Left colon (tissue), 2 donors: ENCODE measurements around the gene HIGD1C. TPM values are rescaled to one million over a fixed set of nuclear protein-coding genes. Genes with fewer than 3 reads are reported as not detected.
"Not testable (repeated sequence)": the region's sequence is repeated elsewhere in the genome, so short reads cannot be mapped to it uniquely, and the experiment has no call there.

Experiments
- ATAC-seq: fragments of 200-7000 bp; cut with Tn5 transposase; one replicate; pipeline ENCODE4 v1.9.1; 2020; ENCODE audit warnings: mild to moderate bottlenecking, moderate library complexity
- DNase-seq, 2 donors: peaks; one replicate each; pipeline ENCODE4 v3.0.0-alpha.2; 2020
- intact Hi-C, 2 donors: fragments of 100-400 bp; cut with DNase I in 1 of 2; cut with micrococcal nuclease in 1 of 2; formaldehyde crosslinking; loops; one replicate each; pipeline versions ENCODE4 v1.11.2 to v1.14.0; 2022; cut with DNase I, micrococcal nuclease
- total RNA-seq, 2 donors: library from RNA; stranded (reverse); fragmentation: NEBNext Ultra II Directional; extraction: Animal tissue kit (Norgen Biotek cat#: 25700); gene quantifications; one replicate each; pipeline ENCODE4 v1.2.1, GENCODE V29; 2021
- donor health status: DM: no; HTN: no; CAD: no.
- donor health status: DM: yes; HTN: yes; CAD: no.

The HIGD1C gene
- total RNA-seq, 2 donors from 2014 or later: not detected

DNA sequence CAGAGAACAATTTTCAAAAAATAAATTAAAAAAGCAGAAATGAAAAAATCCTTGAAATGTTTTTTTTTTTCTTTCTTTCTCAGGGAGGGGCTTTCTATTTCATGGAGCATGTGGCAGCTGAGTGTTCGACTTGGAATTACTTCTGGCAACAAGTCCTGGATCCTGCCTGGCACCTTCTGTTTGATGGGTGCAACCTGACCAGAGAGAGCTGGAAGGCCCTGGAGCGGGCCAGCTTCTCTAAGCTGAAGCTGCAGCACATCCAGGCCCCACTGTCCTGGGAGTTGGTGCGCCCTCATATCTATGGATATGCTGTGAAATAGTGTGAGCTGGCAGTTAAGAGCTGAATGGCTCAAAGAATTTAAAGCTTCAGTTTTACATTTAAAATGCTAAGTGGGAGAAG is 22.5 kb upstream of the HIGD1C start:
- DNase-seq (no peak), ATAC-seq (no peak)
- intact Hi-C loops: loop anchor here in 1 of 2 donors (5.0 to 10.0 kb wide), 2 partner anchors 57 to 165 kb away; partner anchors contain the start of gene ATF1

GRCh38 chr12:50930477-50930876 is 21.9 kb upstream of the HIGD1C start:
- intact Hi-C loops, ATAC-seq, DNase-seq: not testable (repeated sequence)

DNA sequence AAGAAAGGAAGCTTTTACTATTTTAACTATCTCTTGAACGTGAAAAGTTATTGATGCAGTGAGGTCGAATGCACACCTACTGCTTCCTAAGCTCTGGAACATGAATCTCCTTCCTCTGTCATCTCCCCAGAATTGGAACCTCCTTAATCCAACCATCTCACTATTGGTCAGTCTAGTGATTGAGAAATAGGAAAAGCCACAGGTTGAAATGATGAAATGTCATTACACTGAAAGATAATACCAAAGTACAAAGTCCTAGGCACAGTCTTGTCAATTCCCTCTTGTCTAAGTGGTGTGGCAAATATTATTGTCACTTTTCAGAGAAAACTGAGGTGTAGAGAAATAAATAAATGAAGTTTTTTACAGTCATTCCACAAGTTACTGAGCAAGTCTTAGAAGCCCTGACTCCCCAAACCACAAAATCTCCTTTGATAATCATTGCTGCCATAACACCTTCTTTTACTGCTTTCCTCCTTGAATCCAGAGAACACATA is 19.5 kb upstream of the HIGD1C start:
- DNase-seq: no peak
- intact Hi-C loops: no loop called here
- peak; percentile 75 for ATAC-seq

- intact Hi-C loops: no loop called here
- ATAC-seq (no peak), DNase-seq (no peak)
Observed at GRCh38 chr12:50933459-50934124, 18.8 kb upstream of the HIGD1C start.

DNA sequence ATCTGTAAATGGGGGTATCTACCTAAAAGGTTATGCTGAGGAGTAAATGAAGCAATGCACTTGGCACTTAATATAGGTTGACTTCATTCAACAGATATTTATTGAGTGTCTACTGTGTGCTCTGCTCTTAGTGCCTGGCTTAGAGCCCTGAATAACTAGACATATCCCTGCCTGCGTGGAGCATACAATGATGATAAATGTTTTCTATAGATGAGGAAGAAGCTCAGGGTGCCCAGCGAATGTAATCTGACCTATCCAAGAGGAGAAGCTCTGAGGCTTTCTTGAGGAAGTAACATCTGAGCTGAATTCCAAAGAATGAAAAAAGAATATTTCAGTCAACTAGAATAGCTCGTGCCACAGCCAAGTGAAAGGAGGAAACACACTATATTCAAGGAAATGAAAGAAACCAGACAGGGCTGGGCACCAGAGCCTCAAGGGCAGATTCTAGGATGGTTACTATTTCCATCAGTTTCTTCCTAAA is 17.9 kb upstream of the HIGD1C start:
- intact Hi-C loops: no loop called here
- ATAC-seq (peak; percentile 64), DNase-seq (no peak)

GRCh38 chr12:50934981-50935807 is 17.1 kb upstream of the HIGD1C start:
- intact Hi-C loops: no loop called here
- ATAC-seq (peak; percentile 65), DNase-seq (no peak)

DNA sequence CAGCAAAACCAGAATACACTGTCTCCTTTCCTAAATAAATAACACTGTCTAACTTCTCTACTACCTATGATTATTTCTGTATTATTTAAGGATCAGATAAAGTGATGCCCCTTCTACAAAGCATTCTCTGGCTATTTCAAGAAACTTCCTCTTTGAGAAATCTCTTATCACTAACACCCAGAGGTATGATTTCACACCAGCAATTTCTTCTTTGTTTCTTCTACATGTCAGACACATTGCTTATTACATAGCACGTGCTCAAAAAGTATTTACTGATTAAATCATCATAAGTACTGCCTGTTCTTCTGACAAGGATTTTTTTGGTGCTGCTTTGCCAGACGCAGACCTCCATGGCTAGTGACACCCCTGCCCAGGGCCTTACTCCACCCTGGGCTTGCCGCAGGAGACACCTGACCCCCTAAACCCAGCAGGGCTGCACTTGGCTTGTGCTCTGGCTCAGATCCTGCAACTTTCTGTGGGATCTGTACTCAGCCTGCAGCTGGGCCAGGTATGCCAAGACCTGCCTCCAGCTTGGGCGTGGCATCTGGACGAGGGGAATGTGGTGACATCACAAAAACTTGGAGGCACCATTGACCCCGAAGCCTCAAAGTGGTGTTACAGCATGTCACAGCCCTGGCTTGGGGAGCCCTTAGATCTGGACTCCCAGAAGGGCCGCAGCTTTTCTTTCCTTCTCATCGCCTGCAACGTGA is 15.4 kb upstream of the HIGD1C start:
- no peak for ATAC-seq
- intact Hi-C loops: no loop called here
- DNase-seq: no peak

DNA sequence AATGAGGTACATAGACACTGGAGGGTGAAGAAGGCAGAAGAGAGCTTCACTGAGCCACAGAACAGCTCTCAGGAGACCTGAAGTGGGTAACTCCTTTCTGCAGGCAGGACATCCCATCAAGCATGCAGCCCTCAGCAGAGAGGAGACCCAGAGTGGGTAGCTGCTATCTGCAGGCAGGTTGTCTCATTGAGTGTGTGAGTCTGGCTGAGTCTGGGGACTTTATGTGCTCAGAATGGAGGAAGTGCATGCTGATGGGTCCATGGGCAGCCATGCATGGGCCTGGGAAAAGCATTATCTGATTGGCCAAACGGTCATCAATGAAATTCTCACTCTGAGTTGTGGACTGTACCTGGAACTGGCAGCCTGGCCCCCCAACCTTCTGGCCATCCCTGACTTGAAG is 14.7 kb upstream of the HIGD1C start:
- ATAC-seq (no peak), DNase-seq (no peak)
- intact Hi-C loops: no loop called here

DNA sequence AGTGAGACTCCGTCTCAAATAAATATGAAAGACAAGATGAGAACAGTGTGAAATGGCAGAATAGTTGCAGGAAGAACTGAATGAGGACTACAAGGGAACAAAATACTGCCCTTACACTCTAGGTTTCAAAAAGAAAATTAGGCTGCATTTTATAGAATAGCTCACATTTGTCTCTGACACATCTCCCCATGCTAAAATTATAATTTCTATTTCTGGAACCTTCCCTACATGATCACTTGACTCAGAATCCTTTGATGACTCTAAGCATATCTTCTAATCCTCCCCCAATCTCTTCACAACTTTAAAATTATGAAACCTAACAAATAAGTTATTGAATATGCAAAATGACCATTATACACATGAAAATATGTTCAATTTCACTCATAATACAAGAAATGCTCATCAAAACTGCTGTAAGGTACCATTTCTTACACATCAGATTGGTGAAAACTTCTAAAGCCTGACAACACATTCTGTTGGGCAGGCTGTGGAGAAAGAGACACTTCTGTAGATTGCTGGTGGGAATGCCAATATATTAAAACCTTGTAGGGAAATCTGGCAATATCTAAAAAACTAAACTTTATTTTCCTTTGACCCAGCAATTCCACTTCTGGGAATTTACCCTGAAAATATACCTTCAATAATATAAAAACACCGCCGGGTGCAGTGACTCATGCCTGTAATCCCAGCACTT is 4.3 kb upstream of the HIGD1C start:
- intact Hi-C loops: no loop called here
- ATAC-seq (no peak), DNase-seq (no peak)

DNA sequence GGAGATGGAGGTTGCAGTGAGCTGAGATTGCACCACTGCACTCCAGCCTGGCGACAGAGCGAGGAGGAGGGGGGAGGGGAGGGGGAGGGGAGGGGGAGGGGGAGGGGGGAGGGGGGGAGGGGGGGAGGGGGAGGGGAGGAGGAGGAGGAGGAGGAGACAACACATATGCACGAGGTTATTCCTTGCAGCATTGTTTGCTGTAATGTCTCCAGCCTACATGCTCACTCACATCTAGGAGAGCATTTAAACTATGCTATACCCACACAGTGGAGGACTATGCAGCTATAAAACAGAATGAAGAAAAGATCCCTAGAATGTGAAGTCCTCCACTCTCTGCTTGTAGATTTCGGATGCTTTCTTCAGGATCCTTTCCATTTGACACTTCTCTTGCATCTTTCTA is 3.5 kb upstream of the HIGD1C start:
- ATAC-seq (no peak), DNase-seq (no peak)
- intact Hi-C loops: no loop called here

DNA sequence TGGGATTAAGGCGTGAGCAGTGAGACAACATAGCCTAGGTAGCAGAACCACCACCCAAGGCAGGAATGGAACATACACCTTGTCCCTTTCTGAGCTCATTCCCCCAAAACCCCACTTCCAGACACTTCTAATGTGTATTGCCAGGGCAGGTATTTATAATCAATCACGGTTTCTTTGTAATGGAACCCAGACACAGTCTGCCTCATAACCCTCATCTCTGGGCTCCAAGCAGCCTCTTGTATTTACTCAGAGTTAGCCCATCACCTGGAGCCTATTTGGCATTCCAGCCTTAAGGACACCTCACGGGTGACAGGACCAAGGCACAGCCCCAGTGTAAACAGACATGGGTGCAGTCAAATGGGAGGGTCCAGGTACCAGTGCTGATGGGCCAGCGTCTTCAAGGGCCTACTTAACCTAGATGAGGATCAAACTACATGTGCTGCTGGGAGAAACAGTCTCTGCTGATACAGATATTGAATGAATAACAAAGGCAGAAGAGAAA is 2.5 kb upstream of the HIGD1C start:
- intact Hi-C loops: no loop called here
- DNase-seq: no peak
- ATAC-seq: no peak

- intact Hi-C loops: no loop called here
- DNase-seq (no peak), ATAC-seq (no peak)
Observed at GRCh38 chr12:50951112-50951511, 1.2 kb upstream of the HIGD1C start.

DNA sequence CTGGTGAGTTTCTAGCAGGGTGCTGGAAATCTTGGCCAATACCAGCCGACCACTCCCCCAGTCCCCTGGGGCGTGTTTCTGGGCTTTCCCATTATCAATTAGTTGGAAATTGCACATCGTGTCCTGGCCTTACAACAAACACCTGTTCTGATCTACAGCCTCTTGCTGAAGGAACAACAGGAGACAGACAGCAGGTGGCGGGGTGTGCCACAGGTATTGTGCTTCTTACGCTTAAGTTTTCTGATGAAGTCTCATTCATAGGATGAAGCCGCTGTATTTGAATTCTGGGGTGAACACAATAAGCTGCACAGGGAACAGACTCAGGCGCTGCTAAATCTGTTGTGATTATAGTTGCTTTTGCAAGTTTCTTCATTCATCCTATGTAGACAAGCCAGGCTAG is 703 bp downstream of the HIGD1C start:
- intact Hi-C loops: no loop called here
- ATAC-seq (no peak), DNase-seq (no peak)

DNA sequence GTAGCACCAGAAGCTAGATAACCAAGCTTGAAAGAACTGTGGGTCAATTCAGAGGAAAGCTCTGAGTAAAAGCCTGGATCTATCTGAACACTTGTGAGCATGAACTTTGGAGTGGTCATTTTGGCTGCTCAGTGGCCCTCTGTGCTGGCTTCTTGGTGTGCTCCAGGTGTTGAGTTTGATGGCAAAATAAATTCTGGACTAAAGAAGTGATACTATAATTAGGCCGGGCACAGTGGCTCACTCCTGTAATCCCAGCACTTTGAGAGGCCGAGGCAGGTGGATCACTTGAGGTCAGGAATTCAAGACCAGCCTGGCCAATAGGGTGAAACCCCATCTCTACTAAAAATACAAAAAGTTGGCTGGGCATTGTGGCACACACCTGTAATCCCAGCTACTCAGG is 2.4 kb downstream of the HIGD1C start:
- not testable (repeated sequence) for DNase-seq, ATAC-seq

DNA sequence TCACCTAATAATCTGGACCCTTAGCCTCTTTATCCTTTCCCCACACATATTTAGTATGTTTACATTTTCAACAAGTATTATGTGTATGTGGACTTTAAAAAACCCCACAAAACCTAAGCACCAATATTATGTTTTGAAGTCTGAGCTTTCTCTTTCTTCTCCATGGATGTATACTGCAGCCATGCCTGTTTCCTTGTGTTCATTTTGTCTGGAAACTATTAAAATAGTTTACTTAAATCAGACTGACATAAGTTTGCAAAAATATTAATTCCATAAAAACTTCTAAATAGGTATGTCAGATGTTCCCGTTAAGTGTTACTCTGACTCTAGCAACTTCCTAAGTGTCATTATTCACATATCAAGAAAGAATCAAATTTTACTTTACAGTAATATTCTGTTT is 2.9 kb downstream of the HIGD1C start:
- intact Hi-C loops: no loop called here
- DNase-seq: no peak
- ATAC-seq: no peak

More for the DNA sequence above, 2.4 kb downstream of the HIGD1C start:
- intact Hi-C loops: not testable (repeated sequence)

DNA sequence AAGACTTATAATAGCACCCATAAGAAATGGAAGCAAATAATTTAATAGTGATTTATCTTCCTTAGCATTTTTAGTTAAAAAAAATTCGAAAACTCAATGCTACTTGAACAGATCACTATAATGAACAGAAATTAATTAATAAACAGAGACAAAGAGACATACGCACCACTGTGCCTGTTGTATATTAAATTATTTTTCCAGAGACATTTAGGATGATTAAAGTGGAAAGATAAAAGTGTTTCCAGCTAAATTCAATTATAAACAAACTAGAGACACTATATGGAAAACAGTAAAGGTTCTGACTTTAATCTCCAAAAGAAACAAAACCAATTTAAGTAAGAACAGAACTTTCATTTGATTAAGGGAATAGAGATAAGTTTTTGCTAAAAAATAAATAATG is 3.4 kb downstream of the HIGD1C start:
- intact Hi-C loops: no loop called here
- no peak for ATAC-seq

DNA sequence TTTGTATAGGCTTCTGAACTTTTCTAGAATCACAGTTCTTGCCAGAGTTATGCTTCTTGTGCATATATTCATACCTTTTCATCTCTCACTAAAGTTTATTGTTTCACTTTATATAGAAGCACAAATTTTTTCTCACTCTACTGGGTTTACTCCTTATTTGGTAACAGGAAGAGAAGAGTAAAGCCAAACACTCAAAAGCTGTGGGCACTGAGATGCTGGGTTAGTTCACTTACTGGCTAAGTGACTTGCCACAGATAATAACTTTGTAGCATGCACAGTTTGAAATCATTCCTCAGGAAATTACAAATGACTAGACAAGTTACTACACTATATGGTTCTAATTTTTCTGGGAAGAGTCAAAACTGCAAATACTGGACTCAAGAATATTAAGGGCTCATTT is 7.8 kb downstream of the HIGD1C start:
- DNase-seq (no peak), ATAC-seq (no peak)
- intact Hi-C loops: no loop called here

More for the DNA sequence above, 3.4 kb downstream of the HIGD1C start:
- DNase-seq: no peak

- ATAC-seq: no peak
- DNase-seq: no peak
- intact Hi-C loops: no loop called here
Observed at GRCh38 chr12:50961708-50962107, 9.4 kb downstream of the HIGD1C start.

- no peak for ATAC-seq
Observed at GRCh38 chr12:50964432-50964831, 12.1 kb downstream of the HIGD1C start.

More at GRCh38 chr12:50964432-50964831, 12.1 kb downstream of the HIGD1C start:
- DNase-seq: no peak
- intact Hi-C loops: no loop called here
